ENCODE measurements around the gene AXL.

GRCh38 chr19:41255171-41255570 lies 36.1 kb downstream of the AXL start:
- TF ChIP-seq CTCF (IDR thresholded peaks at IDR 0.05) = no peak
- TF ChIP-seq EP300 (IDR thresholded peaks at IDR 0.05; ENCODE audit: low read depth) = no peak
- no peak for TF ChIP-seq POLR2A (IDR thresholded peaks at IDR 0.05)

Measured in transverse colon (tissue), 3 donors.